ENCODE measurements around the gene ZNRD2.

GRCh38 chr11:65555693-65556231 lies 14.5 kb upstream of the ZNRD2 start:
- TF ChIP-seq, protein P1, sequence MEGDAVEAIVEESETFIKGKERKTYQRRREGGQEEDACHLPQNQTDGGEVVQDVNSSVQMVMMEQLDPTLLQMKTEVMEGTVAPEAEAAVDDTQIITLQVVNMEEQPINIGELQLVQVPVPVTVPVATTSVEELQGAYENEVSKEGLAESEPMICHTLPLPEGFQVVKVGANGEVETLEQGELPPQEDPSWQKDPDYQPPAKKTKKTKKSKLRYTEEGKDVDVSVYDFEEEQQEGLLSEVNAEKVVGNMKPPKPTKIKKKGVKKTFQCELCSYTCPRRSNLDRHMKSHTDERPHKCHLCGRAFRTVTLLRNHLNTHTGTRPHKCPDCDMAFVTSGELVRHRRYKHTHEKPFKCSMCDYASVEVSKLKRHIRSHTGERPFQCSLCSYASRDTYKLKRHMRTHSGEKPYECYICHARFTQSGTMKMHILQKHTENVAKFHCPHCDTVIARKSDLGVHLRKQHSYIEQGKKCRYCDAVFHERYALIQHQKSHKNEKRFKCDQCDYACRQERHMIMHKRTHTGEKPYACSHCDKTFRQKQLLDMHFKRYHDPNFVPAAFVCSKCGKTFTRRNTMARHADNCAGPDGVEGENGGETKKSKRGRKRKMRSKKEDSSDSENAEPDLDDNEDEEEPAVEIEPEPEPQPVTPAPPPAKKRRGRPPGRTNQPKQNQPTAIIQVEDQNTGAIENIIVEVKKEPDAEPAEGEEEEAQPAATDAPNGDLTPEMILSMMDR (IDR thresholded peaks at IDR 0.05), result no peak
- no peak for TF ChIP-seq POLR2A (IDR thresholded peaks at IDR 0.05)
